GM06990 (cell line): ENCODE measurements around the gene PTPMT1.
"Not testable (repeated sequence)": the region's sequence is repeated elsewhere in the genome, so short reads cannot be mapped to it uniquely, and the experiment has no call there.

Source experiments
- DNase-seq: peaks from one replicate; pipeline ENCODE4 v3.0.0-alpha.2; 2011; ENCODE audit not compliant: insufficient read length; ENCODE audit errors: extremely low read depth
- H3K27me3 ChIP-seq: replicated peaks from 2 replicates; pipeline ENCODE4 v1.6.0; 2011; ENCODE audit warnings: low read length; ENCODE audit not compliant: control insufficient read depth, insufficient read depth
- H3K36me3 ChIP-seq: 2 replicates; pipeline ENCODE4 v1.5.1; 2011; ENCODE audit warnings: low read length; ENCODE audit not compliant: control insufficient read depth, insufficient read depth
- H3K4me3 ChIP-seq: replicated peaks from 2 replicates; pipeline ENCODE4 v1.5.1; 2011; ENCODE audit warnings: low read depth, mild to moderate bottlenecking, control low read depth, low read length
- CTCF ChIP-seq: IDR thresholded peaks from 2 replicates; pipeline ENCODE4 v1.5.1; 2011; ENCODE audit warnings: low read length, control low read depth, mild to moderate bottlenecking, inconsistent platforms; ENCODE audit not compliant: insufficient read depth, poor library complexity, severe bottlenecking

The PTPMT1 gene

DNA sequence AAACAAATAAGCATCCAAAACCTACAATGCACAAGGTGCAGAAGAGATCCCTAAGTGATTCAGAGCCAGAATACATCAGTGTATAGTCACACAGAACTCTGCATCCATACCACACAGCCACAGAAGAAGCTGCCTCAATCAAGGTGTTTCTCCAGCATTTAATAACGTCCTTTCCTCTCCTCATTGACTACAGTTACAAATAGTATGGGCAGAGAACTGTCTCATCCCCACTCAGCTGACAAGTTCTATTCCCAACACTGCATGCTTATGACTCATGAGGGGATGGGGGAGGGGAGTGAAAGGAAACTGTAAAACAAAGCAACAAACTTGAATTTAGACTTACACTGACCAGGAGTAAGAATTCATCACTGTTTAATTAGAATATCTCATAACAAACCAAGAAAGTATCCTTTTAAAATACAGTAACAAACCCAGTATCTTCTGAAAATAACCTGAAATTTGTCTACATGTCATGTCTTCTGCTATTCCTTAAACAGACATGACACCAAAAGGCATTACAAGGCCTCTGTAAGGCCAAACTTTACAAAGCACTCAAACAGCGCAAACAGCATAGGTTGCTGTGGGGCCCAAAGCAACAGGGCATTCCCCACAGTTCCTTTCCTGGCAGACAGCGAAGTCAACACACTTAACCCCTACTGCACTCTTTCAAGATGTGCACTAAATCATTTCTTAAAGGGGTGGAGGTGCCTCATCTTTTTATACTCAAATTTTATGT lies 41.7 kb upstream of the PTPMT1 start:
- Histone ChIP-seq H3K4me3 (no peak overlapping the region), H3K27me3 (no peaks in the 10 kb centered on the region), H3K36me3 (no peaks in the 10 kb centered on the region)
- no peak for TF ChIP-seq CTCF
- DNase-seq: no peak

DNA sequence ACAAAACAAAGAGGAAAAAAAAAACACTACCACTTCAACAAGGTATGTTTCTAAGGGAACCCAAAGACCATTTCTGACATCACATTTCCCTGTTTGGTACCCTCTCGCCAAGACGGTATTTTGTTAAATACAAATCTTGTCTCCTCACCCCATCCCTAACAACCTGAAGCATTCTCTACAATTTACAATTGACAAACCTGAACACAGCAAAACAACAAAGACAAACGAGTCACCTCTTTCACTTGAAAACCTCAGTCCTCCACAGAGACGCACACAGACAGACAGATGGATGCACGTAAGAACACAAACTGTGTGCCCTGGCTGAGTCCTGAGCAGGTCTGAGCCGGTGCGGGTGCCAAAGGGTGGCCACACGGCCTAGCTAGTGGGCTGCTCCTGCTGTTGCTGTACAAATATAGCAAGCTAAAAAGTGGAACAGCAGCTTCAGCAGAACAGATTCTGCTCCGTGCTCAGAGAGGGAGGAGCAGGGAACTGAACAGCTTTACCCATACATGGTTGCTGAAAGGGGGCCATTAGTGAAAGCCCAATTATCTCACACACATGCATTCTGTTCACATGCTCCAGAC lies 41.0 kb upstream of the PTPMT1 start:
- no peaks in the 10 kb centered on the region for H3K36me3 ChIP-seq
- H3K27me3 ChIP-seq: no peaks in the 10 kb centered on the region
- TF ChIP-seq CTCF: no peak
- peak; percentile 26 for DNase-seq
- peak overlapping the region; percentile 21; the same call in 1 of the 2 replicates for H3K4me3 ChIP-seq

DNA sequence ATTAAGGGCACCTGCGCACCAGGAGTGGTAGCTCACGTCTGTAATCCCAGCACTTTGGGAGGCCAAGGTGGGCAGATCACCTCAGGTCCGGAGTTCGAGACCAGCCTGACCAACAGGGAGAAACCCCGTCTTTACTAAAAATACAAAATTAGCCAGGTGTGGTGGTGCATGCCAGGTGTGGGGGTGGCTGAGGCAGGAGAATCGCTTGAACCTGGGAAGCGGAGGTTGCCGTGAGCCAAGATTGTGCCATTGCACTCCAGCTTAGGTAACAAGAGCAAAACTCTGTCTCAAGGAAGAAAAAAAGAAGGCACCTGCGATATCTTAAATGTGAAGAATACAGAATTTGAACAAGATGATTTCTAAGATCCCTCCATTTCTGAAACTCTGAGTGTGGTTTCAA lies 39.4 kb upstream of the PTPMT1 start:
- not testable (repeated sequence) for H3K4me3 ChIP-seq, DNase-seq

GRCh38 chr11:47527186-47527585 lies 38.2 kb upstream of the PTPMT1 start:
- no peak for TF ChIP-seq CTCF
- Histone ChIP-seq H3K27me3 (no peaks in the 10 kb centered on the region), H3K4me3 (no peak overlapping the region), H3K36me3 (no peaks in the 10 kb centered on the region)
- no peak for DNase-seq

More for the DNA sequence above, 39.4 kb upstream of the PTPMT1 start:
- not testable (repeated sequence) for H3K27me3 ChIP-seq, H3K36me3 ChIP-seq

DNA sequence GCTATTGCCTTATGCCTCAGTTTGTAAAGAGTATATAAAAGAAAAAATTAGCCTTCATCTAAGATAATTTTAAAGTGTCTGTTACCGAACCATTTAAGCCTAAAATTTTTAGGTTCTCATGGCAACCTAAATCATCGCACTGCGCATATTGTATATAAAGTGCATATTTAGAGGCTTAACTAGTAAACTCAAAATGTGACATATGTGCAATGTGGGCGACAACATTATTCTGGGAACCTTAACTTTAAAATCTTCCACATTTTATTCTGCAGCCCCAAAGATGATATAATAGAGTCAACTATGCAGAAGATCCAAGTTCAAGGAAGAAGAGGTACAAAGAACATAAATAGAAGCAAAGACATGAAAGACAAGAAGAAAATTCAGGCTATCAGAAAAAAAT lies 35.4 kb upstream of the PTPMT1 start:
- TF ChIP-seq CTCF: no peak
- Histone ChIP-seq H3K4me3 (no peak overlapping the region), H3K36me3 (no peaks in the 10 kb centered on the region), H3K27me3 (no peaks in the 10 kb centered on the region)
- no peak for DNase-seq

DNA sequence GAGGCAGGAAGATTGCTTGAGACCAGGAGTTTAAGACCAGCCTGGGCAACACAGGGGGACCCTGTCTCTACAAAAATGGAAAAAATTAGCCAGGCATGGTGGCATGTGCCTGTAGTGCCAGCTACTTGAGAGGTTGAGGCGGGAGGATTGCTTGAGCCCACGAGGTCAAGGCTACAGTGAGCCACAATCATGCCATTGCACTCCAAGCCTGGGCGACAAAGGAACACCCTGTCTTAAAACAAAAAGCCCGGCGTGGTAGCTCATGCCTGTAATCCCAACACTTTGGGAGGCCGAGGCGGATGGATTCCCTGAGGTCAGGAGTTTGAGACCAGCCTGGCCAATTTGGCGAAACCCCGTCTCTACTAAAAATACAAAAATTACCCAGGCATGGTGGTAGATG lies 34.7 kb upstream of the PTPMT1 start:
- not testable (repeated sequence) for DNase-seq, H3K4me3 ChIP-seq, H3K27me3 ChIP-seq, H3K36me3 ChIP-seq

DNA sequence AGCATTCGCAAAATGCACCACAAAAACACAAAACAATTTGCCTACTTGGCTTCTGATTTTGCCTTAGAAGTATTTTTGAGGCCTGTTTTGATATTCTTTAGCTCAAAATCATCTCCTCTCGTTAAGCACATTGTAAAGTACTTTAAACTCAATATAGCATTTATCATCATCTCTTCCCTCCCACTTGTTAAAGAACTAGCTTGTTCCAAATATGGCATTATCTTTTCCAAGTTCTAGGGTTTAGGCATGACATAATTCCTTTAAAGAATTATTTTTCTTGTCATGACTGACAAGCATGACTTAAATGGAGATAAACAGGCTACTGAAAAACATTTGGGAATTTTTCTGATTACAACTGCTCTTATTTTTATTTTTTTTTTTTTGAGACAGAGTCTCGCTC lies 33.7 kb upstream of the PTPMT1 start:
- H3K36me3 ChIP-seq: no peaks in the 10 kb centered on the region
- no peak for TF ChIP-seq CTCF
- H3K4me3 ChIP-seq: no peak overlapping the region
- H3K27me3 ChIP-seq: no peaks in the 10 kb centered on the region
- no peak for DNase-seq
